Activated naive CD8-positive, alpha-beta T cell treated with anti-CD3 and anti-CD28 coated beads for 36 hours (primary cell): ENCODE results near the gene CCDC9B. TPM values are rescaled to one million over a fixed set of nuclear protein-coding genes. Genes with fewer than 3 reads are reported as not detected.
A peak's percentile ranks its signal among the peaks of the same experiment; 100 is the strongest.

Experiments
- DNase-seq: peaks from one replicate; pipeline ENCODE4 v3.0.0; 2021
- H3K27ac Mint-ChIP-seq: one replicate; pipeline ENCODE4 v1.8.0; 2022; ENCODE audit warnings: mild to moderate bottlenecking, moderate library complexity, mixed read lengths
- H3K27me3 Mint-ChIP-seq: one replicate; pipeline ENCODE4 v1.8.0; 2022; ENCODE audit warnings: mild to moderate bottlenecking, mixed read lengths
- H3K36me3 Mint-ChIP-seq: one replicate; pipeline ENCODE4 v1.8.0; 2021; ENCODE audit warnings: mild to moderate bottlenecking, mixed read lengths
- H3K4me1 Mint-ChIP-seq: one replicate; pipeline ENCODE4 v1.8.0; 2021; ENCODE audit warnings: mixed read lengths
- H3K4me3 Mint-ChIP-seq: one replicate; pipeline ENCODE4 v1.8.0; 2022; ENCODE audit warnings: mild to moderate bottlenecking, moderate library complexity, mixed read lengths
- H3K9me3 Mint-ChIP-seq: one replicate; pipeline ENCODE4 v1.8.0; 2022; ENCODE audit warnings: mixed read lengths
- total RNA-seq, 2 experiments: library from RNA; stranded (reverse); gene quantifications; one replicate each; pipeline ENCODE4 v1.2.3, GENCODE V29; 2021

Gene CCDC9B
- total RNA-seq, 2 experiments from 2014 or later, result 0.24 to 0.62 TPM

GRCh38 chr15:40355976-40356585, 15.3 kb upstream of the CCDC9B start:
- Mint-ChIP-seq H3K27ac (no peak overlapping the region), H3K4me1 (peaks cover 6% of the 10 kb centered on the region), H3K9me3 (no peaks in the 10 kb centered on the region), H3K36me3 (no peaks in the 10 kb centered on the region), H3K4me3 (no peak overlapping the region), H3K27me3 (peaks cover 3% of the 10 kb centered on the region)
- no peak for DNase-seq

GRCh38 chr15:40354408-40355171, 13.9 kb upstream of the CCDC9B start:
- Mint-ChIP-seq H3K27me3 (peaks cover 3% of the 10 kb centered on the region), H3K9me3 (no peaks in the 10 kb centered on the region), H3K27ac (no peak overlapping the region), H3K36me3 (no peaks in the 10 kb centered on the region), H3K4me1 (peaks cover 6% of the 10 kb centered on the region), H3K4me3 (no peak overlapping the region)
- no peak for DNase-seq

GRCh38 chr15:40353697-40354096, 13.0 kb upstream of the CCDC9B start:
- Mint-ChIP-seq H3K36me3 (no peaks in the 10 kb centered on the region), H3K27ac (no peak overlapping the region), H3K27me3 (peaks cover 3% of the 10 kb centered on the region), H3K4me1 (peaks cover 3% of the 10 kb centered on the region), H3K4me3 (no peak overlapping the region), H3K9me3 (no peaks in the 10 kb centered on the region)
- DNase-seq, result no peak

GRCh38 chr15:40352281-40352901, 11.7 kb upstream of the CCDC9B start:
- Mint-ChIP-seq H3K27me3 (peaks cover 3% of the 10 kb centered on the region), H3K9me3 (no peaks in the 10 kb centered on the region), H3K4me1 (no peaks in the 10 kb centered on the region), H3K27ac (no peak overlapping the region), H3K4me3 (no peak overlapping the region), H3K36me3 (no peaks in the 10 kb centered on the region)
- no peak for DNase-seq

GRCh38 chr15:40349163-40349562, 8.4 kb upstream of the CCDC9B start:
- H3K27ac Mint-ChIP-seq, result no peak overlapping the region
- H3K9me3 Mint-ChIP-seq, result no peaks in the 10 kb centered on the region
- H3K4me3 Mint-ChIP-seq, result no peak overlapping the region
- H3K4me1 Mint-ChIP-seq, result no peaks in the 10 kb centered on the region
- H3K36me3 Mint-ChIP-seq, result no peaks in the 10 kb centered on the region
- DNase-seq, result no peak
- H3K27me3 Mint-ChIP-seq, result no peaks in the 10 kb centered on the region

GRCh38 chr15:40348474-40348870, 7.7 kb upstream of the CCDC9B start:
- no peaks in the 10 kb centered on the region for H3K4me1 Mint-ChIP-seq
- no peaks in the 10 kb centered on the region for H3K27me3 Mint-ChIP-seq
- H3K27ac Mint-ChIP-seq, result no peak overlapping the region
- H3K4me3 Mint-ChIP-seq, result no peak overlapping the region
- no peaks in the 10 kb centered on the region for H3K9me3 Mint-ChIP-seq
- no peak for DNase-seq
- H3K36me3 Mint-ChIP-seq, result no peaks in the 10 kb centered on the region

- Mint-ChIP-seq H3K27me3 (no peaks in the 10 kb centered on the region), H3K9me3 (no peaks in the 10 kb centered on the region), H3K4me1 (no peaks in the 10 kb centered on the region), H3K4me3 (no peak overlapping the region), H3K27ac (no peak overlapping the region), H3K36me3 (no peaks in the 10 kb centered on the region)
- DNase-seq, result no peak
Observed at GRCh38 chr15:40347559-40348473, 7.1 kb upstream of the CCDC9B start.

GRCh38 chr15:40346579-40347558, 6.1 kb upstream of the CCDC9B start:
- Mint-ChIP-seq H3K4me1 (no peaks in the 10 kb centered on the region), H3K4me3 (no peak overlapping the region), H3K9me3 (no peaks in the 10 kb centered on the region), H3K27me3 (no peaks in the 10 kb centered on the region), H3K36me3 (no peaks in the 10 kb centered on the region), H3K27ac (no peak overlapping the region)
- no peak for DNase-seq

GRCh38 chr15:40345867-40346578, 5.3 kb upstream of the CCDC9B start:
- DNase-seq, result no peak
- H3K27me3 Mint-ChIP-seq, result no peaks in the 10 kb centered on the region
- no peaks in the 10 kb centered on the region for H3K9me3 Mint-ChIP-seq
- no peak overlapping the region for H3K27ac Mint-ChIP-seq
- no peaks in the 10 kb centered on the region for H3K4me1 Mint-ChIP-seq
- no peak overlapping the region for H3K4me3 Mint-ChIP-seq
- H3K36me3 Mint-ChIP-seq, result no peaks in the 10 kb centered on the region

GRCh38 chr15:40345225-40345866, 4.6 kb upstream of the CCDC9B start:
- Mint-ChIP-seq H3K36me3 (no peaks in the 10 kb centered on the region), H3K9me3 (no peaks in the 10 kb centered on the region), H3K4me3 (no peak overlapping the region), H3K4me1 (no peaks in the 10 kb centered on the region), H3K27ac (no peak overlapping the region), H3K27me3 (no peaks in the 10 kb centered on the region)
- no peak for DNase-seq

- peak; percentile 70 for DNase-seq
- no peaks in the 10 kb centered on the region for H3K9me3 Mint-ChIP-seq
- H3K36me3 Mint-ChIP-seq, result no peaks in the 10 kb centered on the region
- H3K27me3 Mint-ChIP-seq, result no peaks in the 10 kb centered on the region
- H3K27ac Mint-ChIP-seq, result no peak overlapping the region
- H3K4me1 Mint-ChIP-seq, result no peaks in the 10 kb centered on the region
- H3K4me3 Mint-ChIP-seq, result no peak overlapping the region
Observed at GRCh38 chr15:40344631-40345120, 3.9 kb upstream of the CCDC9B start.

GRCh38 chr15:40344217-40344616, 3.5 kb upstream of the CCDC9B start:
- Mint-ChIP-seq H3K4me3 (no peak overlapping the region), H3K4me1 (no peaks in the 10 kb centered on the region), H3K9me3 (no peaks in the 10 kb centered on the region), H3K27me3 (no peaks in the 10 kb centered on the region), H3K36me3 (no peaks in the 10 kb centered on the region), H3K27ac (no peak overlapping the region)
- no peak for DNase-seq

GRCh38 chr15:40343512-40343911, 2.8 kb upstream of the CCDC9B start:
- peaks cover under 1% of the 10 kb centered on the region for H3K4me1 Mint-ChIP-seq

More at GRCh38 chr15:40343512-40343911, 2.8 kb upstream of the CCDC9B start:
- Mint-ChIP-seq H3K9me3 (no peaks in the 10 kb centered on the region), H3K36me3 (no peaks in the 10 kb centered on the region), H3K27ac (no peak overlapping the region), H3K4me3 (no peak overlapping the region), H3K27me3 (no peaks in the 10 kb centered on the region)
- no peak for DNase-seq
